Spinal cord (tissue), 10 donors: Measurements from ENCODE around the gene SCAP. TPM values are rescaled to one million over a fixed set of nuclear protein-coding genes. Genes with fewer than 3 reads are reported as not detected.
"Not testable (repeated sequence)": the region's sequence is repeated elsewhere in the genome, so short reads cannot be mapped to it uniquely, and the experiment has no call there.

Source experiments
- DNase-seq, 6 donors: peaks; one replicate each; pipeline versions ENCODE4 v3.0.0 to v3.0.0-alpha.2; 2013 to 2015; ENCODE audit warnings: low spot score in 6 of 6, low read depth in 4 of 6
- H3K27ac ChIP-seq: one replicate; pipeline ENCODE4 v1.5.1; 2013; ENCODE audit warnings: low read depth, low read length, control low read depth
- H3K27me3 ChIP-seq: one replicate; pipeline ENCODE4 v1.6.1; 2013; ENCODE audit warnings: low read length; ENCODE audit not compliant: control insufficient read depth, insufficient read depth
- H3K36me3 ChIP-seq: one replicate; pipeline ENCODE4 v1.6.1; 2013; ENCODE audit warnings: low read length; ENCODE audit not compliant: control insufficient read depth, insufficient read depth
- H3K4me1 ChIP-seq: one replicate; pipeline ENCODE4 v1.6.1; 2013; ENCODE audit warnings: low read length; ENCODE audit not compliant: control insufficient read depth, insufficient read depth
- H3K4me3 ChIP-seq: one replicate; pipeline ENCODE4 v1.5.1; 2013; ENCODE audit warnings: low read depth, low read length, control low read depth
- H3K9me3 ChIP-seq: one replicate; pipeline ENCODE4 v1.6.1; 2013; ENCODE audit warnings: low read length; ENCODE audit not compliant: control insufficient read depth, insufficient read depth
- WGBS: methylation state at CpG from one replicate; pipeline ENCODE4 v1.1.5; 2013; ENCODE audit warnings: missing lambda C conversion rate; ENCODE audit not compliant: insufficient coverage; 5-methylcytosine and 5-hydroxymethylcytosine counted together
- polyA plus RNA-seq, 2 donors: library from polyadenylated mRNA; unstranded; fragments of 120-200 nt; gene quantifications; one replicate each; pipeline ENCODE4 v1.2.1, GENCODE V29; 2013; ENCODE audit not compliant: insufficient read length in 2 of 2
- total RNA-seq, 2 donors: library from RNA; depleted of rRNA in 1 of 2; stranded (reverse); fragments of 120-200 nt in 1 of 2; fragments of >200 nt in 1 of 2; gene quantifications; one replicate each; pipeline versions ENCODE4 v1.2.3 to v1.2.4, GENCODE V29; 2013 to 2014
- donor health status: healthy.

The SCAP gene
- total and polyA plus RNA-seq, 4 donors: 63.9 to 99.5 (median 93.4) TPM

- H3K36me3 ChIP-seq: peaks cover 13% of the 10 kb centered on the region
- no peaks in the 10 kb centered on the region for H3K4me1 ChIP-seq
- DNase-seq: no peak
- no peak overlapping the region for H3K27ac ChIP-seq
- no CpG with 5 or more reads among the region's 3 CpGs for WGBS
- no peaks in the 10 kb centered on the region for H3K9me3 ChIP-seq
- no peak overlapping the region for H3K4me3 ChIP-seq
- H3K27me3 ChIP-seq: no peaks in the 10 kb centered on the region
Observed at GRCh38 chr3:47485812-47486211, 10.1 kb upstream of the SCAP start.

GRCh38 chr3:47482366-47482765 lies 6.6 kb upstream of the SCAP start:
- Histone ChIP-seq H3K36me3 (peaks cover 3% of the 10 kb centered on the region), H3K9me3 (no peaks in the 10 kb centered on the region), H3K27ac (no peak overlapping the region), H3K4me1 (no peaks in the 10 kb centered on the region), H3K27me3 (no peaks in the 10 kb centered on the region), H3K4me3 (no peak overlapping the region)
- peak in 2 of 6 donors; percentile 14 to 63 for DNase-seq
- WGBS: no CpG with 5 or more reads among the region's 2 CpGs

- H3K4me1 ChIP-seq, H3K4me3 ChIP-seq, DNase-seq, H3K9me3 ChIP-seq, H3K36me3 ChIP-seq, H3K27ac ChIP-seq, H3K27me3 ChIP-seq: not testable (repeated sequence)
- 48% methylated on average over 3 of the region's 4 CpGs for whole genome bisulfite sequencing
Observed at GRCh38 chr3:47481763-47482162, 6.0 kb upstream of the SCAP start.

GRCh38 chr3:47480267-47480666 lies 4.5 kb upstream of the SCAP start:
- DNase-seq, H3K27ac ChIP-seq, H3K27me3 ChIP-seq, H3K4me3 ChIP-seq, H3K36me3 ChIP-seq, H3K9me3 ChIP-seq: not testable (repeated sequence)
- peaks cover 12% of the 10 kb centered on the region for H3K4me1 ChIP-seq
- WGBS: 100% methylated on average over 4 of the region's 6 CpGs

GRCh38 chr3:47479826-47480160 lies 4.1 kb upstream of the SCAP start:
- Histone ChIP-seq H3K9me3 (no peaks in the 10 kb centered on the region), H3K27ac (no peak overlapping the region), H3K4me1 (peaks cover 13% of the 10 kb centered on the region), H3K27me3 (no peaks in the 10 kb centered on the region), H3K4me3 (no peak overlapping the region), H3K36me3 (no peaks in the 10 kb centered on the region)
- no peak for DNase-seq
- WGBS: no CpG with 5 or more reads among the region's 2 CpGs

GRCh38 chr3:47478022-47478421 lies 2.3 kb upstream of the SCAP start:
- H3K27ac ChIP-seq: no peak overlapping the region
- DNase-seq: no peak
- H3K36me3 ChIP-seq: no peaks in the 10 kb centered on the region
- H3K4me3 ChIP-seq: no peak overlapping the region
- H3K9me3 ChIP-seq: no peaks in the 10 kb centered on the region
- H3K27me3 ChIP-seq: no peaks in the 10 kb centered on the region
- H3K4me1 ChIP-seq: peaks cover 22% of the 10 kb centered on the region

GRCh38 chr3:47476644-47477199 lies 981 bp upstream of the SCAP start:
- DNase-seq: no peak
- WGBS: 95% methylated on average over 8 of the region's 11 CpGs
- Histone ChIP-seq H3K27me3 (no peaks in the 10 kb centered on the region), H3K27ac (no peak overlapping the region), H3K4me1 (peaks cover 22% of the 10 kb centered on the region), H3K4me3 (peak overlapping the region; percentile 81), H3K9me3 (no peaks in the 10 kb centered on the region), H3K36me3 (no peaks in the 10 kb centered on the region)

GRCh38 chr3:47476330-47476626 lies 537 bp upstream of the SCAP start:
- Histone ChIP-seq H3K27me3 (no peaks in the 10 kb centered on the region), H3K4me1 (peaks cover 22% of the 10 kb centered on the region), H3K9me3 (no peaks in the 10 kb centered on the region), H3K36me3 (no peaks in the 10 kb centered on the region), H3K27ac (peak overlapping the region; percentile 72), H3K4me3 (peak overlapping the region; percentile 81)
- WGBS: 88% methylated on average over 1 of the region's 5 CpGs
- no peak for DNase-seq

- WGBS: 0% methylated on average over 21 of the region's 24 CpGs
- Histone ChIP-seq H3K4me3 (peak overlapping the region; percentile 81), H3K36me3 (no peaks in the 10 kb centered on the region), H3K27me3 (no peaks in the 10 kb centered on the region), H3K9me3 (no peaks in the 10 kb centered on the region), H3K27ac (peak overlapping the region; percentile 64), H3K4me1 (peaks cover 22% of the 10 kb centered on the region)
- peak in 1 of 6 donors; percentile 10 for DNase-seq
Observed at GRCh38 chr3:47475029-47475569, 642 bp downstream of the SCAP start.

- H3K4me1 ChIP-seq: peaks cover 22% of the 10 kb centered on the region
- H3K9me3 ChIP-seq: peaks cover 1% of the 10 kb centered on the region
- no peaks in the 10 kb centered on the region for H3K27me3 ChIP-seq
- WGBS: 71% methylated on average over 3 of the region's 3 CpGs
- H3K27ac ChIP-seq: no peak overlapping the region
- no peak overlapping the region for H3K4me3 ChIP-seq
- H3K36me3 ChIP-seq: no peaks in the 10 kb centered on the region
- DNase-seq: no peak
Observed at GRCh38 chr3:47473391-47473790, 2.4 kb downstream of the SCAP start.
